ENCODE measurements around the gene NOTCH2.

The NOTCH2 gene

GRCh38 chr1:119943216-119943615 lies 126.2 kb downstream of the NOTCH2 start:
- DNase-seq (ENCODE audit: low spot score): no peak

GRCh38 chr1:119941392-119941791 lies 128.1 kb downstream of the NOTCH2 start:
- no peak for DNase-seq (ENCODE audit: low spot score)

- no peak for DNase-seq (ENCODE audit: low spot score)
Observed at GRCh38 chr1:119940697-119941096, 128.8 kb downstream of the NOTCH2 start.

GRCh38 chr1:119937198-119937597 lies 132.3 kb downstream of the NOTCH2 start:
- DNase-seq (ENCODE audit: low spot score): no peak

- DNase-seq (ENCODE audit: low spot score): no peak
Observed at GRCh38 chr1:119935915-119936314, 133.5 kb downstream of the NOTCH2 start.

- no peak for DNase-seq (ENCODE audit: low spot score)
Observed at GRCh38 chr1:119935373-119935772, 134.1 kb downstream of the NOTCH2 start.

- DNase-seq (ENCODE audit: low spot score): no peak
Observed at GRCh38 chr1:119933397-119933796, 136.1 kb downstream of the NOTCH2 start.

- no peak for DNase-seq (ENCODE audit: low spot score)
Observed at GRCh38 chr1:119929643-119930315, 139.7 kb downstream of the NOTCH2 start.

- no peak for DNase-seq (ENCODE audit: low spot score)
Observed at GRCh38 chr1:119926553-119926952, 142.9 kb downstream of the NOTCH2 start.

GRCh38 chr1:119924948-119925898 lies 144.2 kb downstream of the NOTCH2 start:
- DNase-seq (ENCODE audit: low spot score): peak; percentile 0

- no peak for DNase-seq (ENCODE audit: low spot score)
Observed at GRCh38 chr1:119920104-119920968, 149.1 kb downstream of the NOTCH2 start.

- DNase-seq (ENCODE audit: low spot score): no peak
Observed at GRCh38 chr1:119919241-119919640, 150.2 kb downstream of the NOTCH2 start.

- DNase-seq (ENCODE audit: low spot score): no peak
Observed at GRCh38 chr1:119918301-119918700, 151.2 kb downstream of the NOTCH2 start.

GRCh38 chr1:119917304-119918055 lies 152.0 kb downstream of the NOTCH2 start:
- no peak for DNase-seq (ENCODE audit: low spot score)

GRCh38 chr1:119915517-119915916 lies 153.9 kb downstream of the NOTCH2 start:
- no peak for DNase-seq (ENCODE audit: low spot score)

GRCh38 chr1:119914071-119914470 lies 155.4 kb downstream of the NOTCH2 start:
- no peak for DNase-seq (ENCODE audit: low spot score)

GRCh38 chr1:119912963-119913362 lies 156.5 kb downstream of the NOTCH2 start:
- DNase-seq (ENCODE audit: low spot score): no peak

GRCh38 chr1:119911775-119912174 lies 157.7 kb downstream of the NOTCH2 start:
- no peak for DNase-seq (ENCODE audit: low spot score)

- DNase-seq (ENCODE audit: low spot score): no peak
Observed at GRCh38 chr1:119910618-119911017, 158.8 kb downstream of the NOTCH2 start.

- no peak for DNase-seq (ENCODE audit: low spot score)
Observed at GRCh38 chr1:119909890-119910596, 159.4 kb downstream of the NOTCH2 start.

GRCh38 chr1:119908661-119909060 lies 160.8 kb downstream of the NOTCH2 start:
- DNase-seq (ENCODE audit: low spot score): no peak

All from globus pallidus (tissue), 1 donor.